HCEC 1CT (cell line): Measurements from ENCODE around the gene CTDSP1.

ENCODE experiments used
- DNase-seq: peaks from one replicate; pipeline ENCODE4 v3.0.0-alpha.2; 2017

Gene CTDSP1

GRCh38 chr2:218400167-218400929 lies 680 bp downstream of the CTDSP1 start:
- DNase-seq: peak; percentile 30

GRCh38 chr2:218400930-218401881 lies 1.5 kb downstream of the CTDSP1 start:
- DNase-seq: no peak

GRCh38 chr2:218401890-218402289 lies 2.2 kb downstream of the CTDSP1 start:
- no peak for DNase-seq

- DNase-seq: no peak
Measured at GRCh38 chr2:218402491-218402901, 2.8 kb downstream of the CTDSP1 start.

DNA sequence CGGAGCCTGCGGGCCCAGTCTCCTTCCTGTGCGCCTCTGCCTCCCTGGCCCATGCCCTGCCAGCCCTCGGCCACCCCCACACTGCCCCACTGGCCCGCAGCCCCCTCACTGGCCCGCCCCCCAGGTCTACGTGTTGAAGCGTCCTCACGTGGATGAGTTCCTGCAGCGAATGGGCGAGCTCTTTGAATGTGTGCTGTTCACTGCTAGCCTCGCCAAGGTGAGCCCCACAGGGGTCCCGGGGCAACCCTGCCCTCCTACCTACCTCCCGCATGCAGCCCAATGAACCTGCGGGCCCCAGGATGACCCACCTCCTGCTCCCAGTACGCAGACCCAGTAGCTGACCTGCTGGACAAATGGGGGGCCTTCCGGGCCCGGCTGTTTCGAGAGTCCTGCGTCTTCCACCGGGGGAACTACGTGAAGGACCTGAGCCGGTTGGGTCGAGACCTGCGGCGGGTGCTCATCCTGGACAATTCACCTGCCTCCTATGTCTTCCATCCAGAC lies 3.3 kb downstream of the CTDSP1 start:
- no peak for DNase-seq

- no peak for DNase-seq
Measured at GRCh38 chr2:218403810-218404209, 4.1 kb downstream of the CTDSP1 start.

GRCh38 chr2:218404351-218405085 lies 4.8 kb downstream of the CTDSP1 start:
- DNase-seq: no peak

DNA sequence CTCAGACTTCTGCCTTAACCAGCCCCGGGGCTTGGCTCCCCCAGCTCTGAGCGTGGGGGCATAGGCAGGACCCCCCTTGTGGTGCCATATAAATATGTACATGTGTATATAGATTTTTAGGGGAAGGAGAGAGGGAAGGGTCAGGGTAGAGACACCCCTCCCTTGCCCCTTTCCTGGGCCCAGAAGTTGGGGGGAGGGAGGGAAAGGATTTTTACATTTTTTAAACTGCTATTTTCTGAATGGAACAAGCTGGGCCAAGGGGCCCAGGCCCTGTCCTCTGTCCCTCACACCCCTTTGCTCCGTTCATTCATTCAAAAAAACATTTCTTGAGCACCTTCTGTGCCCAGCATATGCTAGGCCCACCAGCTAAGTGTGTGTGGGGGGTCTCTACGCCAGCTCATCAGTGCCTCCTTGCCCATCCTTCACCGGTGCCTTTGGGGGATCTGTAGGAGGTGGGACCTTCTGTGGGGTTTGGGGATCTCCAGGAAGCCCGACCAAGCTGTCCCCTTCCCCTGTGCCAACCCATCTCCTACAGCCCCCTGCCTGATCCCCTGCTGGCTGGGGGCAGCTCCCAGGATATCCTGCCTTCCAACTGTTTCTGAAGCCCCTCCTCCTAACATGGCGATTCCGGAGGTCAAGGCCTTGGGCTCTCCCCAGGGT lies 5.5 kb downstream of the CTDSP1 start:
- DNase-seq: no peak

DNA sequence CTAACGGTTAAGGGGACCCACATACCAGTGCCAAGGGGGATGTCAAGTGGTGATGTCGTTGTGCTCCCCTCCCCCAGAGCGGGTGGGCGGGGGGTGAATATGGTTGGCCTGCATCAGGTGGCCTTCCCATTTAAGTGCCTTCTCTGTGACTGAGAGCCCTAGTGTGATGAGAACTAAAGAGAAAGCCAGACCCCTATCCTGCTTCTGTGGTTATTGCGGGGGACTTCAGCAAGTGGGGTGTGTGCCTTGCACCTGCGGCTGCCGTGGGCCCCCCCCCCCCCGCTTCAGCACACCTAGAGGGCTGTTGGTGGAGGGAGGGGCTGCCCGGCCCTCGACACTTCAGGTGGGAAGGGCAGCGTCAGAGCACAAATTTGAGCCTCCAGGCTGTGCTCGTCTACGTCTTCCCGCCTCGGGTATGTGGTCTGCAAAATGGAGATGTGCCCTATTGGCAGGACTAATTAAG lies 6.1 kb downstream of the CTDSP1 start:
- DNase-seq: no peak

- peak; percentile 96 for DNase-seq
Measured at GRCh38 chr2:218406209-218406948, 6.7 kb downstream of the CTDSP1 start.

GRCh38 chr2:218406949-218407618 lies 7.4 kb downstream of the CTDSP1 start:
- peak; percentile 62 for DNase-seq

- no peak for DNase-seq
Measured at GRCh38 chr2:218407717-218408116, 8.0 kb downstream of the CTDSP1 start.

- DNase-seq: no peak
Measured at GRCh38 chr2:218418321-218418716, 18.7 kb downstream of the CTDSP1 start.

DNA sequence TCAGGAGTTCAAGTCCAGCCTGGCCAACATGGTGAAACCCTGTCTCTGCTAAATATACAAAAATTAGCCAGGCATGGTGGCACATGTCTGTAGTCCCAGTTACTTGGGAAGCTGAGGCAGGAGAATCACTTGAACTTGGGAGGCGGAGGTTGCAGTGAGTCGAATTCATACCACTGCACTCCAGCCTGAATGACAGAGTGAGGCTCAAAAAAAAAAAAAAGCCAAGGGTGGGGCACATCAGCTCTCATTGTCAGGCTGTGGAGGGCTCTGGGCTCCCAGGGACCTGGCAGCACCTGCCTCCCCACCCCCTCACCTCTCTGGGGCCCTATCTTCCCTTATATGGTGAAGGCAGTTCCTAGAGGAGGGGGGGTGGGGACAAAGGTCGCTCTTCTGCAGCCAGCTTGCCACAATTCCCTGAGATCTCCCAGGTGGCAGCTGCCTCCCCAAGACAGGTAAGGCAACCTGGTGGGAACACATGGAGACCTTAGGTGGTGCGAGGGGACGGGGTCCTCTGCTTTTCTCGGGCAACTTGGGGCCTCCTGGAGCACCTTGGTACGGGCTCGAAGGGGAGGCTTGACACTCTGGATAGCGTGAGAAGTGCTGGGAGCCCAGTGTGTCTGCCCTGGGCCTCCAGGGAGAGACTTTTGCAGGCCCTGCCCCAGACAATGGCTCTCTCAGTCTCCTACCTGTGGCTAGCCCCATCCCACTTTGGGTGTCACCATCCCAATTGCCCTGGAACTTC lies 19.2 kb downstream of the CTDSP1 start, which contains the start of gene VIL1:
Gene VIL1, plus strand, starts transcription at position 407 of the 742 bp plus-strand sequence. CDS start 4,656 bp downstream, outside the sequence.
- DNase-seq: no peak

DNA sequence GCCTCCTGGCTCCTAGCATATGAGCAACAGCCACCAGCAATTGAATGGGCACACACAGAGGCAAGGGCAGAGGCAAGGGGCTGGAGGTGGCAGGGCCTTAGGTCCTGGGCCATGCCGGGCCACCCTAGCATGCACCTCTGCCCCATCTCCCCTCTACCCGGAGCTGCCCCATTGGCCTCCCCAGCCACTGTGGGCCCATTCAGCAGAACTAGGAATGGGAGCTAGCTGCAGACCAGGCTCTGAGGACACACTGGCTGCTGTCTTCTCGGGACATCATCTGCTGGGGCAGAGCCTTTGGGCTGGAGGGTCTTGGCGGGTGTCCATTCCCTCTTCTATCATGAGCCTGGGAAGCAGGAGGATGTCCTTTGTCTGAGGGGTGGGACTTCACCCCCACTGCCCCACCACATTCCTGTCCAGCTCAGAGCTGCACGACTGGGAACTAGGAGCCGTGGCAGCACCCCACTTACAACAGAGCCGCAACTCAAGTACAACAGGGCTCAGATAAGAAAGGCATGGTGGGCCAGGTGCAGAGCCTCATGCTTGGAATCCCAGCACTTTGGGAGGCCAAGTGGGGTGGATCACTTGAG lies 20.1 kb downstream of the CTDSP1 start:
- DNase-seq: no peak

DNA sequence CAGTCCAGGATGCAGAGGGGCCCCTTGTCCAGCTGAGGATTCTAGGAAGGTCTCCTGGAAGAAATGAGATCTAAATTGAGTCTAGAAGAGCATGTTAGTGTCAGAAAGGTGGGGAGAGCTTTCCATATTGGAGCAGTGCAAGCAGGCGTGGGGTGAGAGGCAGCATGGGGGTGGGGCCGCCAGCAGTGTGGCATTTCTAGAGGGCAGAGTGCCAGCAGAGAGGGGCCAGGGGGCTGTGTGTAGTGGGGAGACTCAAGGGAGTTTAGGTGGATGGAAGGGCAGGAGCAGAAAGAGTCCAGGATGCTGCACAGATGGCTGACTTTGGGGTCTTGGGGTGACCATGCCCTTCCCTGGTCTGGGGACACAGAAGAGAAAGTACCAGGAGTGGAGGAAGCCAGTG lies 21.4 kb downstream of the CTDSP1 start:
- no peak for DNase-seq

DNA sequence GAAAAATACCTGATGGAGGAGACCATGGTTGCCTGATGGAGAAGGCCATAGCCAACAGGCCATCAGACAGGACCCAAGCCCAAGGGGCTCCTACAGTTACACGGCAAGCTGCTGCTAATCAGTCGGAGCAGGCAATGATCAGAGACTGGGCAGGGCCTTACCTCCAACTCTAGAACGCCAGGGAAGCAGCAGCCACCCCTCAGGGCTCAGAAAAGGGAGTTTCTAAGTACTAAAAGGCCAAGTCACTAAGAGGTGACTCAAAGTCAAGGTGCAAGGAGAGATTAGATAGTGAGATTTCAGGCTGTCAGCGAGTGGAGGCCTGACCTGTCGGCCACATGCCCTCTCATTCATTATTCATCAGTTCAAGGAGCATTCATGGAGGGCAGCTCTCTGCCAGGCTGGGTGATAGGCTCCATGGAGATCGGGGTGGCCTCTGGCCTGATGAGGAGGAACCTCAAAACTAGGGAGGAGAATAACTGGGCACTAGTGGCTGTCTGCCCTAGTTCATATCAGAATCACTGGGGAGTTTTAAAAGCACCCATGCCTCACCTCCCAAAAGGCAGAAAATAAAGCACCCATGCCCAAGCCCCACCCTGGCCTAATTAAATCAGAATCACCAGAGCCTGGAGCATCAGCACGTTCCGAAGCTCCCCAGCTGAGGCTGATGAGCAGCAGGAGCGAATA lies 22.9 kb downstream of the CTDSP1 start:
- DNase-seq: no peak

DNA sequence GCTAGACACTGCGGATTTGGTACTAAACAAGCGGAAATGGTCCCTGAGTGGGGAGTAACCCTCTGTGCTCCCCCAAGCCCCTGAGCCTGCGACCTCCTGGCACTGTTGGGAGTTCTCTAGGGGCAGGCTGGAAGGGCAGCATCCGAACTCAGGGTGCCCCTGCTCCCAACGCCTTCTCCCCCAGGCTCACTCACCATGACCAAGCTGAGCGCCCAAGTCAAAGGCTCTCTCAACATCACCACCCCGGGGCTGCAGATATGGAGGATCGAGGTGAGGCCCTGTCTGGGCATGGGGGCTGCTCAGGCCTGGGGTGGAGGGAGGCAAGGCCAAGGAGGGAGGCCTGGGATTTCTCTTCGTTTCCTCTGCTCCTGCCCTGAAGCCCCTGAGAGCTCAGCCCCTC lies 23.9 kb downstream of the CTDSP1 start:
- DNase-seq: no peak

DNA sequence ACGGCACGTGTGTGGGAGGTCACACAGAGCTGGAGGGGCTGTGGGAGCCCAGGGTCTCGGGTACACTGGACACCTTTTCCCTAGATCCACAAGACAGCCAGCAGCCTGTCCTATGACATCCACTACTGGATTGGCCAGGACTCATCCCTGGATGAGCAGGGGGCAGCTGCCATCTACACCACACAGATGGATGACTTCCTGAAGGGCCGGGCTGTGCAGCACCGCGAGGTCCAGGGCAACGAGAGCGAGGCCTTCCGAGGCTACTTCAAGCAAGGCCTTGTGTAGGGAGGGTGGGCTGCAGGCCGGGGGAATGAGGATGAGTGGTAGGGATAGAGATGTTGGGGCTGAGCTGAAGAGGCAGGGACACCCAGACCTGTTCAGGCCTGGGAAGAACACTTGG lies 25.9 kb downstream of the CTDSP1 start:
- DNase-seq: no peak
